EH (cell line): ENCODE measurements around the gene PAX5.
"Not testable (repeated sequence)": the region's sequence is repeated elsewhere in the genome, so short reads cannot be mapped to it uniquely, and the experiment has no call there.

Source experiments
- DNase-seq: peaks from one replicate; pipeline ENCODE4 v3.0.0-alpha.2; 2015; ENCODE audit warnings: low read depth

The PAX5 gene

DNA sequence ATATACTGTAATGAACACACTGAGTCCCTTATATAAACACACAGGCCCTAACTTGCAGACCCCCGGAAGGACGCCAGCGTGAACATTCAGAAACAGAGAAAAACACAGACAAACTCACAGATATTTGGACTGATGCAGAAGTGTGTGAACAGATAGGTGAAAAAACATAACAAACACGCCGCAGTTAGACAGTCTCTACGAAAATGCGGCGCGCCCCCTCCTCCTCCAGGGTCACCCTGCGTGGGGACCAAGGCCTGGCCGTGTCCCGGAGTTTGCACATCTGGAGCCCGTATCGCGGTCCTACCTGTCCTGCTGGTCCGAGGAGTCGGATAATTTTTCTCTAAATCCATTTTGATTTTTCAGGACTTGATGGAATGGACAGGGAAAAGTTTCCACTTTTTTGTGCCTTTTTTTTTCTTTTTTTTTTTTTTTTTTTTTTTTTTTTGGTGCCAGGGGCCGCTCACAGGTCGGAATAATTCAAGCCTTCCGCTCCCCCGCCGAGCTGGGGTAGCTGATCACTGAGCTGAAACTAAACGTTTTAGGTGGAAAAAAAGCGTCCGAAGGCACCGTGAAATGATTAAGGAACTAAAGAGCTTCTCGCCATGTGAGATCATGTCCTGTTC, at the start of gene PAX5:
Gene PAX5, minus strand, starts transcription at position 587 of the 623 bp plus-strand sequence. Its CDS starts 237 bp downstream, at position 350.
- DNase-seq = no peak

DNA sequence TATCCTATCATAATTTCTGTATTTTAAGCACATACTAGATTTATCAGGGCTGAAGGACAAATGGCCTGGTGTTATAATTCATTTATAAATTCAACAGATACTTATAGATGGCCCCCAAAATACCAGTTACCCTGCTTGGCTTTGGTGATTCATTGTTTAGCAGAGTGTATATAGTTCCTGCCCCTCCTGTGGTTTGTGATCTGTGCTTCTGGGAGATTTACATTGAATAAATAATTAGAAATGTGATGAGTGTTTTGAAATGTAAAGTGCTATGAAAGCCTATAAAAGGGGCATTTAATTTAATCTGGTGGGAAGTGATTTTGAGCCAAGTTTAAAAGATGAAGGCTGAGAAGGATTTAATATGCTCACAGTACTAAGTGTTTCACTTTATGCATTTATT, 49.6 kb upstream of the PAX5 start:
- no peak for DNase-seq

DNA sequence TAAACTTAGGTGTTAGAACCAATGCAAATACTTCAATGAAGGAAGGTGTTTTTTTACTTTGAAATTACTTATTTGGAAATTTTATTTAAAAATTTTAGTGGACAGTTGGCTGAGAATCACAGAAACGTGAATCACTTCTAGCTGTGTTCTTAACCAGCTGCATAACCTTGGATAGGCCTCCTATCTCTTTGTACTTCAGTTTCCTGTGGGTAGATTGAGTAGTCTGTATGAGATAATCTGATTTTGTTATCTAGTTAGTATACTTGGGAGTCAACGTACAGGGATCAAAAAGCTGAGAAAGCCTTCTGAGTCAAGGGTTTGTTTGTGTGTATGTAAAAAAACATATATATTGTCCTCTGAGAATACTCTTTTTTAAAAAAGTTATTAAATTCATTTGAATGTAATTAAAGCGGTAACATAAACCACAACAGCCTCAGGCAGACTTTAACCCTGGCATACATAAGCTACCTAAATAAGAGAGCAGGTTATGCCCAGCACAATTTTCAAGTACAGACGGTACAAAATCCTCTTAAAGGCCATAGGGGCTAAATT, 48.2 kb upstream of the PAX5 start:
- no peak for DNase-seq

DNA sequence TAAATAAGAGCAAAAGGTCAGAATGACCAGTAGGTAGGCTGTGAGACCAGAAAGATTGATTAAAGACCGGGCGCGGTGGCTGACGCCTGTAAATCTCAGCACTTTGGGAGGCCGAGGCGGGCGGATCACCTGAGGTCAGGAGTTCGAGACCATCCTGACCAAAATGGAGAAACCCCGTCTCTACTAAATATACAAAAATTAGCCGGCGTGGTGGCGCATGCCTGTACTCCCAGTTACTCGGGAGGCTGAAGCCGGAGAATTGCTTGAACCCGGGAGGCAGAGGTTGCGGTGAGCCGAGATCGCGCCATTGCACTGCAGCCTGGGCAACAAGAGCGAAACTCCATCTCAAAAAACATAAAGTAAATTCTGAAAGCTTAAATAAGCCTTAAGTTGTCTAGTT, 47.4 kb upstream of the PAX5 start:
- not testable (repeated sequence) for DNase-seq

DNA sequence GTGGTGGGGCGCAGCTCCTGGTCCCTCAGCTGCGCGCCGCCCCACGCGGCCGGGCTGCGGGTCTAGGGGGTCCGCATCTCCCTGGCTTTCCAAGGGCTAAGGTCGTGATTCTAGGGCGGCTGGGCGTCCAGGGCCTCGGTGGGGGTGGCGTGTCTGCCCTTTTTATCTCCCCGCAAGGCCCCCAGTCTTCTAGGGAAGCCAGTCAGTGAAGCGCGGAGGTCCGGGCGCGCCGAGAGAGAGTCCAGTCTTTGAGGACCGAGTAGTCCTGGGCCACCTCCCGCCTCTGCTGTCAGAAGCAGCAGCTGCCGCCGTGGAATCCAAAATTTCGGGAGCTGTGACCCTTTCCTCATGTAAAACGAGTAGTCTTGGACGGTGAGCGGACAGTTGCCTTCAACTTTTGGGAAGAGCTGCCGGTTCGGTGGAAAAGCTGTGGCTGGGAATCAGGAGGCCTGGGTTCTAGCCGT, 46.1 kb upstream of the PAX5 start:
- peak; percentile 45 for DNase-seq

DNA sequence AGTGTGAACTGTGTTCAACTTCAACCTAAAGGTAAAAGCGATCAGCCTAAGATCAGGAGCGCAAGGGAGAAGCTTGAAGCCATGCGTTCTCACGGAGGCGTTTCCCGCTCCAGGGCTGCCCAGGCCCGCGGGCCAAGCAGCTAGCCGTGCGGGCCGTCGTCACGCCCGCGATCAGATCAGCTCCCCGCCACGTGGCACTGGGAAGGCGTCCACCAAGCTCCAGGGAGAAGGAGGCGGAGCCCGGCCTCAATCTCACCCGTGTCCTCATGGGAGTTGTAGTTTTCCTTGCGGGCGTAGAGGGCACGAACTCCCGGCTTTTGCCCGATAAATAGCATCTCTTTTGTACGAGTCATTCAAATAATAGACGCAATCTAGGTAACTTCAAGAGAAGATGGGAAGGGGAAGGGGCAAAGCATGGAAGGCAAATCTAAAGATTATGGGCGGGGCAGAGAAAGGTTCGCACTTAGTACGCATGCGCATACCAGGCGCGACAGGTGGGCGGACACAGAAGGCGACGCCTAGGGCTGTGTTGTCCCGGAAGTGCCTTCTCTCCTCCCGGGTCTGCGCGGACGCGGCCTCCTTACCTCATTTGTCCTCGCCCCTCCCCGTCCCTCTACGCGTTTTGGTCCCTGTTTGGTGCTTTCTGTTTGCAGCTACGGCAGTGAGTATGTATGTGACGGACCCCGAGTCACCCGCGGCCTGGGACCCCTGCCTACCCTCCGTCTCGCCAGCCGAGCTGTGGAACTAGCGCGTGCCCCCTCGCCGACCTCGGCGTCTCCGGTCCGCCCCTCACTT, 45.5 kb upstream of the PAX5 start:
- DNase-seq = peak; percentile 96

DNA sequence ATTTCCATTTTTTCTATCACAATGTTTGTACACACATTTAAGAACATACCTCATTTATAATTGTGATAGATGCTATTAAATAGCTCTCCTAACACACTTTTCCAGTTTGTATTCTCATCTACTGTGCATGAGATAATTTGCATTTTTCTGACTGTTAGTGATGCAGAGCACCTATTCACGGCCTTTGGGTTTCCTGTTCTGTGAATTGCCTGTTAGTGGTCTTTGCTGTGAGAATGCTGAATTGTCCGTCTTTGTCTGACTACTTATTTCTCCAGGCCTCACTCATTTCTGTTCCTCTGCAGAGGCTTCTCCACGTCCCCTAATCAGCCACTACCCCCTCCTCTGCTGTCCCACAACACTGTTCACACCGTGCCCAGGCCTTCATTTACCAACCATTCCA, 40.7 kb upstream of the PAX5 start:
- not testable (repeated sequence) for DNase-seq

DNA sequence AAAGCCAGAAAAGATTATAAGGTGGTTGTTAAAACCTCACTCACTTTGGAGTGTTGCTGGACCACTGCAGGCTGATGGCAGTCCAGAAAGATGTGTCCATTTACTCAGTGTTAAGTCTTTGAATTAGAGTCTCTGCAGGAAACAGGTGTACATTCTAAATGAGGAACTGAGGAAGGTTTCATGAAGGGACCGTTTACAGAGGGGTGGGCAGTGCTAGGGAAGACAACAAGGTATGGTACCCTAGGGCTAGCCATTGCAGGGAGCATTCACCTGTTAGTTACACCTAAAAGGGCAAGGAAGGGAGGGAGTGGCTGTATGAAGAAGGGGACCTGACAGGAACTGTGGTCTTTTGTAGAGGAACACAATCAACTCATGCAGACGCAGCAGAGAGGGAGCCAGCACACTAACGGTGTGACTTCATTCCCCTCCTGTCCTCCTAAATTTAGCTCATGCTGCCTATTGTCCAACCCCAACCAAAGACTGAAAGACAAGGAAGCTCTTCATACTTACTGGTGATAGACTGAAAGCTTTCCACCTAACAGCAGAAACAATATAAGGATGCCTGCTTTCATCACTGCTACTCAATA, 32.2 kb upstream of the PAX5 start:
- DNase-seq = no peak

DNA sequence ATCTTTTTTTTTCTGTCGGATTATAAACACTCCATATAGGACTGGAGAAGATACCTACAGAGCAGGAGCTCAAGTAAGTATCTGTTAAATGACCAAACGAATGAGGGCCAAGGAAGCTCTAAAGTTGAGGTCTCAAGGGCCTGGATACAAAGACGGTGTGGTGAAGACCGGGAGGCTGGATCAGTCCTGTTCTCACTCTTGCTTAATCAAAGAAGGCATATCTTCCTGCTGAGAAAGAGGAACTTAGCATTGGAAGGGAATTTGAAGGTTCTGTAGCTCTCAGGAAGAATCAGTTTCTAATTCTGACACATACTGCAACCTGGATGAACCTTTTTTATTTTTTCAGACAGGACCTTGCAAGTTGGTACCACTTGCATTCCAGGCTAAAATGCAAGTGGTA, 28.3 kb upstream of the PAX5 start:
- DNase-seq = no peak

DNA sequence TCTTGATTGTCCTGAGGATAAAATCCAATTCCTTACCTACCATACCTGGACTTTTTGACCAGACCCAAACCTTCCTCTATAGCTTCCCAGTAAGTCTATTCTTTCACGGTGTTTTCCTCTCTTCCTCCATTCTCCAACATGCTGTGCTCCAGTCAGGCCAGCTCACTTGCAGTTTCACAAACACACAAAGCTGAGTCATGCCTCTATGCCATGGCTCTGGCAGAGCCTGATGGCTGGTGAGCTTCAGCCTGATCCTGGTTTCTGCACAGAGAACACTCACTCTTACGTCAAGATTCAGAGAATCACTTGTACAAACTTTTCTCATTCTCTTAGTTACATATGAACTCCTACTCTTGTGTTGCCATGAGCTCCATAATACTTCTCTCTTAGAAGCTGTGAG, 27.7 kb upstream of the PAX5 start:
- DNase-seq = peak; percentile 26

DNA sequence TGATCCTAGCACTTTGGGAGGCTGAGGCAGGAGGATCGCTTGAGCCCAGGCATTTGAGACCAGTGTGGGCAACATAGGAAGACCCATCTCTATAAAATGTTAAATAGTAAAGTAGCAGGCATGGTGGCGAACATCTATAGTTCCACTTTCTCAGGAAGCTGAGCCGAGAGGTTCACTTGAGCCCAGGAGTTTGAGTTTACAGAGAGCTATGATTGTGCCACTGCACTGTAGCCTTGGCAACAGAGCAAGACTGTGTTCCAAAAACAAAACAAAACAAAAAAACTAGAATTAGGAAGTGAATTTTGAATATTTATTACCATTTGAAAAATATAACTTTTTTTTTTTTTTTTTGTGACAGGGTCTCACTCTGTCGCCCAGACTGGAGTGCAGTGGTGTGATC, 26.8 kb upstream of the PAX5 start:
- no peak for DNase-seq

DNA sequence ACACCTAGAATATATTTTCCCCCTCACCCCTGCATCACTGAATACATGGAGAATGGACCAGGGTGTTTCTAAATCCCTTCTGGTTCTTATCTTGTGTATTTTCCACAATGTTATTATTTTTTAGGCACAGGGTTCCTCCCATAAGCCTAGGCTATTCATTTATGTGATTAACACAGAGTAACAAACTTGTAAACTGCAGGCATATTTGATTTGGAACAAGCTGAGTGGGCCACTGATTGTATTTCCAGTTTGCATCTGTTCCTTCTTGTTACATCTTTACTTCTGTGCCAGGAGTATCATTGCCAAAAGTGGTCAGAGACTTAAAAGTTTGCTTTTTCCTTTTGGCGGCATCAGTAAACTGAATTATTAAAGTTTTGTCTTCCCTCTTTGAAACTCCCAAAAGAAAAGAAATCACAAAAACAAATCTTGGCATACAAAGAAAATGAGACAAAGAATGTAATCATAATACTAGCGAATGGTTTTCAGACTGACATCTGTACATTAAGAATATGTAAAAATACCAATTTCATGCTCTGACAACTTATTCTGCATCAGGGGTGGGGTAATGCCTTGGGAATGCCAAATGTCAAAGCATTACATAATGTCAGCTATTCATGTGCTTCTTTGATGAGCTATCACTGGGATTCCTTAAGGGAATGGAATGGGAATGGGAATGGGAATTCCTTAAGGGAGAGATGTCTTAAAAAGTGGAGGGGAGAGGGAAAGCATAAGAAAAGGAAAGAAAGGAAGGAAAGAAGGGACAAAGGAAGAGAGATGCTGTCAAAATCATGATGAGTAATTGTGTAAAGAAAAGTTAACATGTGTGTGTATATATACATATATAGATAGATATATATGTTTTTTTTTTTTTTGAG, 22.2 kb upstream of the PAX5 start:
- no peak for DNase-seq

DNA sequence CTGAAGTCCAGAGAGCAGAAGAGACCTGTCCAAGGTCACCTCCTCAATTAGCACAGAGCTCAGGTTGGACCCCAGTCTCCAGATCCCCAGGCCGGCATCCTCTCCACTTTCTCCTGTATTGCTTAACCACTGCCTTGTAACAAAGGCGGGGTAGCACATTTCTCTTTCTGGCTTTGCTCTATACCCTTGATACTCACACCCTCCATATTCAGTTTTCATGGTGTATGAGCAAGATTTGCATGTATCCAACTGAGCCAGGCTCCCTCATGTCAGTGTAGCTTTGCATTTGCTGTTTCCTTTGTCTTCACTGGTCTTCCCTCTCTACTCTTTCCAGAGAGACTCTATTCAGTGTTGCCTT, 20.3 kb upstream of the PAX5 start:
- DNase-seq = not testable (repeated sequence)

DNA sequence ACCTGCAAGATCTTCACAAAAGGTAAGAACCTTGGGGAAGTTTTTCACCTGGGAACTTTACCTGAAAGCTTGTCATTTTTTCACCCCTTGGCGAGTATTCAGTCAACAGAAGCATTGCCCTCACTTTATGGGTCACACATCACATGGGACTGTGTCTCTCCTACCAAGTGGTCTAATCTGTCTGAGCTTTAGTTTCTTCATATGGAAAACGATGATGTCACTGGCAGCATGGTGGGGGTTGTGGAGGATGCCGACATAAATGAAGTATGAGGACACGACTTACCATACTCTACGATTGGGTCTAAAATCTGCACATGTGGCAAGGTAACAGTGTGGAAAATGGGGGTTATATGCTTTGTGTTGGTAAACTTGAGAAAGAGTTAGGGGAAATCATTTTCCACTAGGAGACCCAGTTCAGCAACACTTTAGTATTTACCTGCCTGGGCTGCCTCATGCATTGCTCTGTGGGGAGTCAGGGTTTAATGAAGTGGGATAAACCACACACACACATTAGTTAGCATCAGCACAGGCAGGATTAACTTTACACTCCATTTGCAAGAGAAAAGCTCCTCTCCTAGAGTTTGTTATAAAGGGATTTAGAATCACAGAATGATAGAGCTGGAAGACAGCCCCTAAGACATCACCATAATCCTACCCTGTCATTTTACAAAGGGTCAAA, 19.8 kb upstream of the PAX5 start:
- no peak for DNase-seq

DNA sequence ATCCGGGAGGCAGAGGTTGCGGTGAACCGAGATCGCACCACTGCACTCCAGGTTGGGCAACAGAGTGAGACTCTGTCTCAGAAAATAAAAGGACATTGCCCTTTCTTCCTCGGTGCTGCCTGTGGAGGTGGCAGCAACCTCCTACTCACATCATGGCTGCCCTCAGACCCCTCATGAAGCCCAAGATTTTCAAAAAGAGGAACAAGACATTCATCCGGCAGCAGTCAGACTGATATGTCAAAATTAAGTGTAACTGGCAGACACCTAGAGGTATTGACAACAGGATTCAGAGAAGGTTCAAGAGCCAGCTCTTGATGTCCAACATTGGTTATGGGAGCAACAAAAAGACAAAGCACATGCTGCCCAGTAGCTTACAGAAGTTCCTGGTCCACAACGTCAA, 12.6 kb upstream of the PAX5 start:
- DNase-seq = no peak

DNA sequence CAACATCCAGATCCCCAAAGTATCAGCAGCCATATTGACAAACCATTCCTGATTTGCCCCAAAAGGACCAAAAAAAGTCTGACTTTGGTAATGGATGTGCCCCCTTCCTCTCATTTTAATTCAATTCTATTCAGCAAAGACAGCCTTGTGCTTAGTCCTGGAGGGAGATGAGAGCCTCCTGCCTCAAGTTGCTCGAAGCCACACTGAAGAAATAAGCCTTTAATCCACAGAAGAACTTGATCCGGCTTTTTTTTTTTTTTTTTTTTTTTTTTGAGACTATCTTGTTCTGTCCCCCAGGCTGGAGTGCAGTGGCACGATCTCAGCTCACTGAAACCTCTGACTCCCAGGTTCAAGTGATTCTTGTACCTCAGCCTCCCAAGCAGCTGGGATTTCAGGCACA, 8.4 kb upstream of the PAX5 start:
- no peak for DNase-seq

DNA sequence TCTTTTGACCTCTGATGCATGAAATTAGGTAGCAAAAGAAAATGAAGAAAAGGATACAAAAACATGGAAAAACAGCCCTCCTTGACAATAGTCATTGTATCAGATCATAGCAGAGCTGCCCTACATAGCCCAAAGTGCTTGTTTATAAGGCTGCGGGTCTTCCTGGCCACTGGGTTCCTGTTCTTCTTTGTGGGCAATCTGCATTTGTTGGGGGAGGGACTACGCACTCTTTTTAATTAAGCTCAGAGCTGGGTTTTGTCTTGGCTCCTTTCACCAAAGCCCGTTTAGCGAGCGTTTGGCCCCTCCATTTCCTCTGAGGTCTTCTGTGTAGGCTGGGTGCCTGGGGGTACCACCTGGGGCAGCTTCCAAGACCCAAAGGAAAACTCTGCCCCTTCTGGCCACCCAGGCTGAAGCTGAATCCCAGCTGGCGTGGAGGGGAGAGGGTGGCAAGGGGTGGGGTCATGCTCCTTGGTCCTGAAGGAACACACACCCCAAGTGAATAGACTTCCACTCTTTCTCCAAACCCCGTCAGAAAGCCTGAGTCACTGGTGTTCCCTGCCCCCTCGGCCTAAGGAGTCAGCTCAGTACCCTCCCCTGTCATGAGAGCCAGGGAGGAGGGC, 6.5 kb upstream of the PAX5 start:
- no peak for DNase-seq

DNA sequence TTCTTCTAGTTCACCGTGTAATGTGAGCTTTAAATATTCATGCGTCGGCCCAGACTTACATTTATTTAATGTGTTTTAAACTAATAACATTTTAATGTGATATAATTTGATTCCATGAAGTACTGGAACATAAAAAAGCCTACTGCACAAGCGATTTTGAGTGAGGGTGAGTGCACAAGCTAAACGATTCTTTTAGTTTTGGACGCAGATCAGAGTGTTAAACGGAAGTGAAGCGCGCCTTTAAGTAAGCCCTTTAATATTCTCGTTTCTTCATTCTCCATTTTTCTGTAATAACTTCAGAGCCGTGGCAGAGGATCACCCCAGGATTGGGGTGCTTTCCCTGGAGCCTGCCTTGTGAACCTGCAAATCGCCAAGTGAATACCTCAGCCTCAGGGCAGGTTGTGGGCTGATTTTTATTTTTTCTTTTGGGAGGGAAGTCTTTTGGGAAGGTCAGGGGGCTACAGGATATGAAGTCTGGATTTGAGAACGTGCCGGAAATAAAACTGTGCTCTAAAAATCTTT, 4.9 kb upstream of the PAX5 start:
- DNase-seq = no peak

DNA sequence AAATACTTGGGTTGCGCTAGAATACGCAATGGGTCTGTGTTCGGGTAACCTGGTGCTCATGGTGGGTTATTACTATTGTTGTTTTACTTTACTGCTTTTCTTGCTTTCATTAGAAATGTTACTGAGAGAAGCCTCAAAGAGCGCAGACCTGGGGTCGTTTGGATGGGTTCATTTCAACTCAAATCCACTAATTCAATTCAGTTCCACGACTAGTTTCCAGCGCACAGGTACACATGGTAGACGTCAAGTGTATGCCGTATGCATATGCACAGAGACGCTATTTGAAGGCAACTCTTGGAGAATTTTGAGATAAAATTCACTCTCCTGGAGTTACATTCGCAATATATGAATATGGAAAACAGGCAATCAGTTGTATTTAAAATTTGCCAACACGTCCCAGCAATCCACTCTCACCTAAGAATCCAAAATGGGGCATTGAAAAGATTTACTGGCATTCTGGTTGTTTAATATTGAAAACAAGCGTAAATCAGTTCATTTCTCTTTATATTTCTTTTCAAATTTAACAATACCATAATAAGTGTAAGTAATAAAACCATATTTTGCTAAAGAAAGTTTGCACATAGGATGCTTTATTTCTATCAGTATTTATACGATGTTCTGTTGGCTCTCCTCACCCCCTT, 4.4 kb upstream of the PAX5 start:
- DNase-seq = no peak
